ENCODE measurements around the gene GNA12. TPM values are rescaled to one million over a fixed set of nuclear protein-coding genes. Genes with fewer than 3 reads are reported as not detected.

The GNA12 gene
- total and polyA plus RNA-seq, 2 of the 4 experiments (the other 2 are of a cell fraction) = 14.3 to 93.9 TPM

DNA sequence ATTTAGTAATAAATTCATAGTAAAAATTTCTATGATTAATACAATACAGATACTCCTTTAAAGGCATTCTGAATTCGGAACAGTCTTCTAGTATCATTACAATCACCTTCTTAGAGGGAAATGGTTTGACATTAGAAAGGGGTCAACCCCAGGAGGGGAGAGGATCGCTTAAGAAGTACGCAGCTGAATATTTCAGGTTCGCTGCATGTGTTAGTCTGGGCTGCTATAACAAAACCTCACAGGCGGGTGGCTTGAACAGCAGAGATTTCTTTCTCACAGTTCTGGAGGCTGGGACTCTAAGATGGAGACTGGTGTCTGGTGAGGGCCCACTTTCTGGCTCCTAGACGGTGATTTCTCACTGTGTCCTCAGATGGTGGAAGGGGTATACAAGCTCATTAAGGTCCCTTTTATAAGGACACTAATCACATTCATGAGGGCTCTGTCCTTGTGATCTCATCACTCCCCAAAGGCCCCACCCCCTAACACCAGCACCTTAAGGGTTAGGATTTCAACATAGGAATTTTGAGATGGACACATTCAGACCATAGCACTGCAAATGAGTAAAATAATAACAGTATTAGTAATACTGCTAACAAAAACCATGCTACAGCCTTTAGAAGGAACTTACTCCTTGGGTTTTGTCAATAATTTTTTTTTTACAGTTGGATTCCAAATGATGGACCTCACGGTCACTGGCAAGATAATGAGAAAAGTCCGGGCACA lies 34.0 kb downstream of the GNA12 start:
- Histone ChIP-seq H2BK15ac (ENCODE audit: low read depth, low read length) (peak overlapping the region; percentile 57; the same call in 2 of the 3 replicates), H3K79me1 (ENCODE audit: low read depth in 1 of 2, low read length in 2 of 2) (peaks cover 56 to 88% of the 10 kb centered on the region in 2 experiments), H4K8ac (ENCODE audit: low read depth in 2 of 2, low read length in 2 of 2) (peak overlapping the region in 1 of 2 experiments; percentile 3; a peak in 1 of 4 replicates), H2AK5ac (ENCODE audit: low read depth, low read length) (peak overlapping the region; percentile 20), H3K9ac (ENCODE audit: low read depth, low read length) (no peak overlapping the region), H2BK120ac (ENCODE audit: low read depth, low read length) (peak overlapping the region; percentile 44), H3K23ac (ENCODE audit: low read depth, low read length) (peak overlapping the region; percentile 4; the same call in 1 of the 2 replicates), H3K9me3 (ENCODE audit: control insufficient read depth, insufficient read depth, low read length) (no peaks in the 10 kb centered on the region), H3K18ac (ENCODE audit: low read depth, low read length) (no peak overlapping the region; the same call in 1 of the 2 replicates), H2AK9ac (replicated peaks; ENCODE audit: low read depth, low read length, poor library complexity) (no peak overlapping the region), H3K56ac (ENCODE audit: extremely low read depth, insufficient read depth, low read length) (no peak overlapping the region), H4K91ac (ENCODE audit: insufficient read depth, low read depth, low read length) (peak overlapping the region; percentile 45; the same call in 1 of the 2 replicates), H3K4ac (ENCODE audit: low read depth, low read length) (peak overlapping the region; percentile 60; the same call in 1 of the 2 replicates), H3K27me3 (ENCODE audit: control insufficient read depth, insufficient read depth, low read length) (no peaks in the 10 kb centered on the region), H2BK5ac (ENCODE audit: low read depth, low read length, poor library complexity, severe bottlenecking) (peak overlapping the region; percentile 45), H3K14ac (replicated peaks; ENCODE audit: low read depth, low read length) (peak overlapping the region; percentile 64), H2AFZ (replicated peaks; ENCODE audit: low read length, poor library complexity) (no peak overlapping the region), H3K27ac (ENCODE audit: insufficient read depth, low read length) (peak overlapping the region; percentile 47; the same call in 1 of the 2 replicates), H4K20me1 (ENCODE audit: insufficient read depth, low read length) (peaks cover 10% of the 10 kb centered on the region; the same call in 1 of the 2 replicates), H3K4me3 (ENCODE audit: insufficient read depth, low read depth, low read length) (no peak overlapping the region), H3K36me3 (ENCODE audit: control insufficient read depth, insufficient read depth, low read length) (peaks cover 3% of the 10 kb centered on the region; the same call in 1 of the 2 replicates), H3K9me1 (ENCODE audit: insufficient read depth, low read length) (peaks cover 36% of the 10 kb centered on the region), H3K4me1 (ENCODE audit: control insufficient read depth, insufficient read depth, low read length) (peaks cover 53% of the 10 kb centered on the region), H2BK20ac (ENCODE audit: low read depth, low read length) (0 out of 2 replicates have a peak overlapping the region, but pooled peaks have one; percentile 49), H3K4me2 (ENCODE audit: low read depth, low read length) (no peak overlapping the region), H4K5ac (ENCODE audit: low read depth, low read length) (peak overlapping the region; percentile 7; the same call in 1 of the 2 replicates)
- dilution Hi-C loops (cut with HindIII; ENCODE audit: low sequenced_read_pairs, unreplicated experiment) = no loop called here
- no TSS peak for BruUV-seq (replicated peaks)
- peak; percentile 33 for DNase-seq
- no peak for ATAC-seq (ENCODE audit: low read depth)
- POLR2A ChIA-PET (ENCODE audit: unreplicated experiment) = no interaction called here
- WGBS, 2 experiments (ENCODE audit: extremely low coverage in 2 of 2, insufficient read length in 1 of 2) = 100% methylated on average over 5 of the region's 8 CpGs; no CpG with 5 or more reads in 1 of the 2 experiments
- intact Hi-C loops (cut with micrococcal nuclease) = no loop called here
- no peak for TF ChIP-seq CHD1 (IDR thresholded peaks at IDR 0.05; ENCODE audit: low read depth, low read length)
- TF ChIP-seq CEBPB (IDR thresholded peaks at IDR 0.05; ENCODE audit: low read depth, low read length) = peak; percentile 28; the same call in 1 of the 2 replicates
- CTCF ChIA-PET = interaction anchor here (0.5 kb wide), 1 partner anchor 15 kb away, joined by 3 read pairs; no protein-coding TSS in a partner anchor
- in situ Hi-C loops (cut with MboI; ENCODE audit: low sequenced_read_pairs) = no loop called here

Measured in IMR-90 (cell line).